NOMO-1 (cell line): ENCODE results near the gene CCL21.
"Not testable (repeated sequence)": the region's sequence is repeated elsewhere in the genome, so short reads cannot be mapped to it uniquely, and the experiment has no call there.

Source experiments
- DNase-seq, 2 experiments: peaks; one replicate each; lab custom pipeline; 2025; ENCODE audit not compliant: unreplicated experiment in 2 of 2; lab: John Stamatoyannopoulos, UW

CCL21 gene, protein sequence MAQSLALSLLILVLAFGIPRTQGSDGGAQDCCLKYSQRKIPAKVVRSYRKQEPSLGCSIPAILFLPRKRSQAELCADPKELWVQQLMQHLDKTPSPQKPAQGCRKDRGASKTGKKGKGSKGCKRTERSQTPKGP

DNA sequence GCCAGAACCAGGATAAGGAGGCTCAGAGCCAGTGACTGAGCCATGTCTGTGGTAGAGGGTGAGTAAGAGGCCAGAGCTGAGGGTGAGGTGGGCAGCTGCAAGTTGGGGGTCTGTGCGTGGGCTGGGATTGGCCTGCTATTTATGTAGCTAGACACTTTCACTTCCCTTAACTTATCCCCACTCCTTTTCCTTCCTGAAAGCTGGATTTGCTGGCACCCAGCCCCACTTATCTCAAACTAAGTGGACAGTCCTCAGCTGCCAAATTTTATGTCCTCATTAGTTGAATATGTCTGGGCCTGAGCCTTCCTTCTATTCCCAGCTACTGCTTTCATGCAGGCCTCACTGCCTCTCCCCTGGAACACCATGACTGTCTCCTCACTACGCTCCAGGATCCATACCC is at the start of gene CCL21:
CCL21 (minus strand) TSS at position 114 of the 400 bp plus-strand sequence; CDS start at position 44, 70 bp downstream.
- no peak for DNase-seq

DNA sequence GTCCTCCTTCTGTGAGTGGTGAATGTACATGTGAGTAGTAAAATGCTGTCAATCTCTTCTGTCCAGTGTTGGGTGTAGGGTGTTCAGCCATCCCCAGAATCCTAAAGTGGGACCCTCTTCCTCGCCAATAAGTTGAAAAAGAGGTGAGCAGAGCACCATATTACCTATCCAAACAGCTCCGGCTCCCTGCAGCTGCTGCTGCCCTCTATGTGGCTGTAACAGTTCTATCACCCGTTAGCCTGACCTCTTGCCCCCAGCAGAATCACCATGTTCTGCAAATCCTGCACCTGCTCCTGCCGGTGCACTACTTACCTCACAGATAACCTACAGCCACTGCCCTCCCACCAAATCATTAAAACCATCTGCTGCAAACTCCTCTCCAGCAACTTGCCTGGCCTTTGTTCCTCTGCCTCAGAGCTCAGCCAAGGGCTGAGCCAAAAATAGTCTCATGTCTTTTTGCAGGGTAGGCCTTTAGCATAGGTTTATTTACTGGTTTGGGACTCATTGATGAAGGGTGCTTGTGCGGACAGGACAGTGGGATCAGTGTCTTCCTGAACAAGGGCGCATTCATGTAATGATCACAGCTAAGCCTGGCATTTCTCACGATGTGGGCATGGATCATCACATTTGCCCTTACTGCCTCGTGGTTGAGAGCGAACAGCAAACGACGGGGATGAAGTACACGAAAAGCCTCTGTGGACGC is 49.6 kb upstream of the CCL21 start:
- DNase-seq = no peak

DNA sequence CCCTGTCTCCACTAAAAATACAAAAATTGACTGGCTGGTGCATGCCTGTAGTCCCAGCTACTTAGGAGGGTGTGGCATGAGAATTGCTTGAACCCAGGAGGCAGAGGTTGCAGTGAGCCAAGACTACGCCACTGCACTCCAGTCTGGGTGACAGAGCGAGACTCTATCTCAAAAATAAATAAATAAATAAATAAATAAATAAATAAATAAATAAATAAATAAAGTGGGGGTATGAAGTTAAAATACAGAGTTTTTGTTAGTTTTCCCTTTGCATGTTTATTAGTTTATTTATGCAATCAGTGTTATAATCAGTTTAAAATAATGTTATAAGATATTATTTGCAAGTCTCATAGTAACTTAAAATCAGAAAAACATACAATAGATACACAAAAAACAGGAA is 40.4 kb upstream of the CCL21 start:
- DNase-seq = not testable (repeated sequence)

- DNase-seq = no peak
These were observed 36.6 kb upstream of the CCL21 start for GRCh38 chr9:34746526-34746925.

GRCh38 chr9:34744295-34745221 is 34.6 kb upstream of the CCL21 start:
- DNase-seq = no peak

DNA sequence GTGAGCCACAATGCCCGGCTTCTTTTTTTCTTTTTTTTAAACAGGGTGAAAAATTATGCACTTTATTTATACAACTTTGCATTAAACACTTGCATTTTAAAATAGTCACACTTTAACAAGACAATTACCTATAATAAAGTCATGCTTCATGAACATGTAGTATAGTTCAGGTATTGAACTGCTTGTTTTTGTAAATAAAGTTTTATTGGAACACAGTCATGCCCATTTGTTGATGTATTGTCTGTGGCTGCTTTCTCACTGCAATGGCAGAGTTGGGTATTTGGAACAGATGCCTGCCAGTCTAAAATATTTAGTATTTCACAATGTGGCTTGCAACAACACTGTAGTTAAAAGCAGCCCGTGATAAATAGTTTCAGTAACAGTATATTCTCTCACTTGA is 32.8 kb upstream of the CCL21 start:
- no peak for DNase-seq

DNA sequence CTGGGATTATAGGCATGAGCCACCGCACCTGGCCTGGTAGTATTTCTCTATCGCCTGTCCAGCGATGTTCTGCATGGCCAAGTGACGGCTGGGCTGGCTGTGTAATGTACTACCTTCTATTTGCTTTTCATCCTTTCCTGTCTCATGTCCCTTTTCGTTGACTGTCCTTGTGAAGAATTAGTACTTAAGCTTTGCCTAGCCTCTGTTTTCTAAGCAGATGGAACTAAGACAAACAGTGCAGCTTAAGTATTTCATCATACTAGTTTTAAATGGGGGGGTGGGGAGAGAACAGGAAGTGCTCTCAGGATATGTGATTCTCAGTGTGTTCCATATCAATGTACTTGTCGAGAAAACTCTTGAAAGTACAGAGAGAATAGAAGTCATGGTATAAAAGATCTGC is 31.7 kb upstream of the CCL21 start:
- peak; percentile 53 to 58 for DNase-seq

DNA sequence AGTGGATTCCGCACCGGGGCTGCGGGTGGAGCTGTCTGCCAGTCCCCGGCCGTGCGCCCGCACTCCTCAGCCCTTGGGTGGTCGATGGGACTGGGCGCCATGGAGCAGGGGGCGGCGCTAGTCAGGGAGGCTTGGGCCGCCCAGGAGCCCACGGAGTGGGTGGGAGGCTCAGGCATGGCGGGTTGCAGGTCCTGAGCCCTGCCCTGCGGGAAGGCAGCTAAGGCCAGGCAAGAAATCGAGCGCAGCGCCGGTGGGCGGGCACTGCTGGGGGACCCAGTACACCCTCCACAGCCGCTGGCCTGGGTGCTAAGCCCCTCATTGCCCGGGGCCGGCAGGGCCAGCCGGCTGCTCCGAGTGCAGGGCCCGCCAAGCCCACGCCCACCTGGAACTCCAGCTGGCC is 30.2 kb upstream of the CCL21 start:
- DNase-seq = not testable (repeated sequence)

- DNase-seq = no peak
These were observed 27.8 kb upstream of the CCL21 start for GRCh38 chr9:34737677-34738260.

- no peak for DNase-seq
These were observed 24.8 kb upstream of the CCL21 start for GRCh38 chr9:34734720-34735119.

DNA sequence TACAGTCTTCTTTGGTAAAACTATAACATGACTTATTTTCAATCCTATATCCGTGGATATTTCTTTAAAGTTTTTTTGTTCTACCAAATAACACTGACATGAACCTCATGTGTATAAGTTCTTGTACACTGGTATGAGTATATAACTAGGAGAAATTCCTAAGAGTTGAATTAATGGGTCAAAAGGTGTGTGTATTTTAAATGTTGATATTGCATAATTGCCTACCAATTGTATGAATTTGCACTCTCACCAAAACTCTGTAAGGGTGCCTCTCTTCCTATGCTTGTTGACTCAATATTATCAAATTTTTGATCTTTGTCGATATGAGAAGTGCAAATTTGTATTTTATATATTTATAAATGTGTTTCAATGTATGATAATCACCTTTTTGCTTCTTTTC is 22.9 kb upstream of the CCL21 start:
- no peak for DNase-seq

DNA sequence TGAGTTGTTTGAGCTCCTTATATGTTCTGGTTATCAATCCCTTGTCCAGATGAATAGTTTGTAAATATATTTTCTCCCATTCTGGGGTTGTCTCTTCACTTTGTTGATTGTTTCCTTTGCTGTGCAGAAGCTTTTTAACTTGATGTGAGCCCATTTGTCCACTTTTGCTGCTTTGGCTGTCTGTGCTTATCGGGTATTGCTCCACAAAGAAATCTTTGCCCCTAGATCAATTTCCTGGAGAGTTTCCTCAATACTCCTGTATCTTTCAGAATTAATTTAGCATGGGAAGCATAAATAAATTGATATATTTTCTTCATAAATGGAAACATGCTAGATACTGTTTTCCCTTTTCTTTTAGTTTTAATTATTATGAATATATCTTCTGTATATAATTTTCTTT is 22.5 kb upstream of the CCL21 start:
- DNase-seq = no peak

DNA sequence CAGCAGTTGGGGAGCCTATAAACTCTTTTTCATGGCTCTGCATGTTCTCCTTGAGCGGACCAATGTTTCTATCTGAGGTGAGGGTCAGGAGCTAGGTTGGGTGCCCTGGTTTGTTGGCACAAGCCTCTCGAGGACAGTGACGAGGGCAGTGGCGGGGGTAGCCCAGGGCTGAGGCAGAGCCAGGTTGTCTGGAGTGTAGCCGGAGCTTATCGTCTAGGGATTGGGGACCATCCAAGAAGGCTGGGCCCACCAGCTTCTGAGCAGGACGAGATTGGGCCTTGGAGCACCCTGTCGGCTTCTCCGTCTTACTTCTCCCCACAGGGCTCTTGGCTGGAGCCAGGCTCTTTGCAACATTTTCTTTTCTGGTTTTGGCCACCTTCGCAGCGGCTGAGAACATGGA is 13.2 kb upstream of the CCL21 start:
- DNase-seq = no peak

- DNase-seq = not testable (repeated sequence)
These were observed 9.8 kb upstream of the CCL21 start for GRCh38 chr9:34719769-34720025.

DNA sequence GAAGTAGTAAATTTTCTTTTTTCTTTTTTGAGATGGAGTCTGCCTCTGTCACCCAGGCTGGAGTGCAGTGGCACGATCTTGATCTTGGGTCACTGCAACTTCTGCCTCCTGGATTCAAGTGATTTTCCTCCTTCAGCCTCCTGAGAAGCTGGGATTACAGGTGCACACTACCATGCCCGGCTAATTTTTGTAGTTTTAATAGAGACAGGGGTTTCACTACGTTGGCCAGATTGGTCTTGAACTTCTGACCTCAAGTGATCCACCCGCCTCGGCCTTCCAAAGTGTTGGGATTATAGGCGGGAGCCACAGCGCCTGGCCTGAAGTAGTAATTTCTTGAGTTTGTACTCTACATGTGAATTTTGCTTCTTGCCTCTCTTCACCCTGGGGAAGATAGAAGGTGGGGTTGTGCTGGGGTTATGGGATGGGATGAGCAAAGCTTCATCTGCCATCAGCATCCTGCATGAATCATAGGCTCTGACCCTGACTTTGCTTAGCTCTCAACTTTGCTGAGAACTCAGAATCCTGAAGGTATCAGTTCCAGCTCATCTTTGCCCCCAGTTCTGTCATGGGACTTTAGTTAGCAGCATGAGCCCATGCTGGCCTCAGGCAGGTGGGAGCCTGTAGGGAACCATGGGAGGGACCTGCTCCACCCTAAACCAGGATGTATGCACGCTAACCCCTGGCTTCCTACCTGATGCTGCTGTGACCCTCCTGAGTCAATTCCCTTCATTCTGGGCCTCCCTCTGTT is 9.3 kb upstream of the CCL21 start:
- DNase-seq = no peak

- DNase-seq = no peak
These were observed 8.2 kb upstream of the CCL21 start for GRCh38 chr9:34717996-34718614.

DNA sequence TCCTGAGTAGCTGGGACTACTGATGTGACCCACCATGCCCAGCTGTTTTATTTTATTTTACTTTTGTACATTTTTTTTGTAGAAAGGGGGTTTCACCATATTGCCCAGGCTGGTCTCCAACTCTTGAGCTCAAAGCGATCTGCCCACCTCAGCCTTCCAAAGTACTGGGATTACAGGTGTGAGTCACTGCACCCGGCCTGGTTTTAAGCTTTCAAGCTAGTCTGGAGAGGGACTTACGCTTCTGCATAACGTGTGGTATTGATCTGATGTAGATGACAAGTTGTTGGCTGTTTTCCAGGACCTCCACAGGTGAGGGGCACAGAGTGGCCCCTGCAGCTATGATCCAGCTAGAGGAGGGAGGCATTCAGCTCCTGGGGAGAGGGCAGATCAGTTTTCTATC is 6.8 kb upstream of the CCL21 start:
- DNase-seq = no peak

GRCh38 chr9:34715639-34716215 is 5.8 kb upstream of the CCL21 start:
- DNase-seq = no peak

GRCh38 chr9:34714007-34714406 is 4.1 kb upstream of the CCL21 start:
- DNase-seq = no peak

GRCh38 chr9:34712140-34712539 is 2.2 kb upstream of the CCL21 start:
- no peak for DNase-seq
